ENCODE data around the gene EFTUD2. TPM values are rescaled to one million over a fixed set of nuclear protein-coding genes. Genes with fewer than 3 reads are reported as not detected.

The EFTUD2 gene
- total and polyA plus RNA-seq, 9 of the 15 experiments (the other 6 are each of a cell fraction or from before 2014, with no cell fraction given) = 65.8 to 362 (median 218) TPM

DNA sequence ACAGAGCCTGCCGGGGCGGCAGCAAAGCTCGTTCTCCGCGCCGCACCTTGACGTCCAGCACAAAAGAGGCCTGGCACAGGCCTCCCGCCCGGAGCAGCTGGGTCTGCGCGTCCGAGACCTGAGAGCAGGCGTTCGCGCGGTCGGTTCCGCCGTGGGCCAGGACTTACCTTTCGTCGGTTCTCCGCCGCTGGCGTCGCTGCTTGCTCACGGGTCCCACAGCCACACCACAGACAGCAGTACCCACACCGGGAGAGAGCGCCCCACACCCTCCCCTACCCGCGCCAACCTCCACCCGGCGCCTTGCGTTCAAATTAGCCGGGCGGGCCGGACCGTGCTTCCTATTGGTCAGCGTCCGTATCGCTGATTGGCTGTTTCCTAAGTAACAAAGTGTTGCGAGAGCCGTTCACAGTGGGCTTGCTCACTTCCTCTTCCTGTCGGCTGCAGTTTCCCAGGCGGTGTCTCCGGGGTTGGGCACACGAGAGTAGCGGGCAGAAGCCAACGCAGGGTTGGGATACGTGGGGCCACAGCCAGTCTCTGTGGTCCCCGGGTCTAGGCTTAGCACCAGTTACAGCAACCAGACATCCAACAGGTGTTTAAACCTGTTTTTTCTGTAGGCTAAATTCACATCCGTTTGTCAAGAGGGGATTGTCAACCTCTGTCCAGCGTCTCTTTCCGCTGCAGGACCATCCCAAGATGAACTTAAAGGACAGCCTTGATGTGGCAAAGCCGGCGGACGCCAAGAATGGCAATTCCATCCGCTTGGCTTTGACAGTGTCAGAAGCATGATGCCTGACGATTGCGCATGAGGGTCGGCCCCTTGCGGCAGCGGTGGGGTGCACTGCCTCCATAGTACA, 48.4 kb upstream of the EFTUD2 start, which contains the start of gene KIF18B (continued):
- TF ChIP-seq, protein P1, sequence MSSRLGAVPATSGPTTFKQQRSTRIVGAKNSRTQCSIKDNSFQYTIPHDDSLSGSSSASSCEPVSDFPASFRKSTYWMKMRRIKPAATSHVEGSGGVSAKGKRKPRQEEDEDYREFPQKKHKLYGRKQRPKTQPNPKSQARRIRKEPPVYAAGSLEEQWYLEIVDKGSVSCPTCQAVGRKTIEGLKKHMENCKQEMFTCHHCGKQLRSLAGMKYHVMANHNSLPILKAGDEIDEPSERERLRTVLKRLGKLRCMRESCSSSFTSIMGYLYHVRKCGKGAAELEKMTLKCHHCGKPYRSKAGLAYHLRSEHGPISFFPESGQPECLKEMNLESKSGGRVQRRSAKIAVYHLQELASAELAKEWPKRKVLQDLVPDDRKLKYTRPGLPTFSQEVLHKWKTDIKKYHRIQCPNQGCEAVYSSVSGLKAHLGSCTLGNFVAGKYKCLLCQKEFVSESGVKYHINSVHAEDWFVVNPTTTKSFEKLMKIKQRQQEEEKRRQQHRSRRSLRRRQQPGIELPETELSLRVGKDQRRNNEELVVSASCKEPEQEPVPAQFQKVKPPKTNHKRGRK (tag; IDR thresholded peaks at IDR 0.05) = no peak
- TF ChIP-seq ZNF766 (CRISPR knock-in tag; conservative IDR thresholded peaks at IDR 0.05) (peak; percentile 70), ZFP36 (IDR thresholded peaks at IDR 0.05; ENCODE audit: low read depth, low read length, partially characterized antibody) (no peak), FOS (IDR thresholded peaks at IDR 0.05; ENCODE audit: extremely low read depth, insufficient read length) (peak; percentile 87), LEF1 (IDR thresholded peaks at IDR 0.05) (no peak), CEBPB (tag; IDR thresholded peaks at IDR 0.05) (peak; percentile 85), ZNF316 (IDR thresholded peaks at IDR 0.05) (no peak), STAT5A (IDR thresholded peaks at IDR 0.05; ENCODE audit: borderline replicate concordance, low read length) (no peak), FOXK2 (conservative IDR thresholded peaks at IDR 0.05 in 1 of 2, IDR thresholded peaks at IDR 0.05 in 1 of 2; ENCODE audit: low read depth in 2 of 2) (peak; percentile 38 to 42; a peak in 1 of 4 replicates), HNRNPUL1 (IDR thresholded peaks at IDR 0.05; ENCODE audit: low read length) (no peak), KLF13 (tag; IDR thresholded peaks at IDR 0.05; ENCODE audit: borderline replicate concordance, low read depth) (no peak), POLR2A (conservative IDR thresholded peaks at IDR 0.05) (peak; percentile 96), SMAD1 (IDR thresholded peaks at IDR 0.05; ENCODE audit: low read depth, low read length, partially characterized antibody) (peak; percentile 79), SMARCE1 (IDR thresholded peaks at IDR 0.05) (no peak), CREBBP (IDR thresholded peaks at IDR 0.05; ENCODE audit: low read depth, low read length) (no peak), PHF20 (IDR thresholded peaks at IDR 0.05; ENCODE audit: partially characterized antibody) (peak; percentile 85), CBX3 (IDR thresholded peaks at IDR 0.05; ENCODE audit: borderline replicate concordance in 1 of 2, low read length in 2 of 2) (peak in 1 of 2 experiments; percentile 60; a peak in 2 of 3 replicates)
- TF ChIP-seq, protein P2, sequence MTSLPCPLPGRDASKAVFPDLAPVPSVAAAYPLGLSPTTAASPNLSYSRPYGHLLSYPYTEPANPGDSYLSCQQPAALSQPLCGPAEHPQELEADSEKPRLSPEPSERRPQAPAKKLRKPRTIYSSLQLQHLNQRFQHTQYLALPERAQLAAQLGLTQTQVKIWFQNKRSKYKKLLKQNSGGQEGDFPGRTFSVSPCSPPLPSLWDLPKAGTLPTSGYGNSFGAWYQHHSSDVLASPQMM (CRISPR knock-in tag; IDR thresholded peaks at IDR 0.05) = no peak
- TF ChIP-seq, protein P3, sequence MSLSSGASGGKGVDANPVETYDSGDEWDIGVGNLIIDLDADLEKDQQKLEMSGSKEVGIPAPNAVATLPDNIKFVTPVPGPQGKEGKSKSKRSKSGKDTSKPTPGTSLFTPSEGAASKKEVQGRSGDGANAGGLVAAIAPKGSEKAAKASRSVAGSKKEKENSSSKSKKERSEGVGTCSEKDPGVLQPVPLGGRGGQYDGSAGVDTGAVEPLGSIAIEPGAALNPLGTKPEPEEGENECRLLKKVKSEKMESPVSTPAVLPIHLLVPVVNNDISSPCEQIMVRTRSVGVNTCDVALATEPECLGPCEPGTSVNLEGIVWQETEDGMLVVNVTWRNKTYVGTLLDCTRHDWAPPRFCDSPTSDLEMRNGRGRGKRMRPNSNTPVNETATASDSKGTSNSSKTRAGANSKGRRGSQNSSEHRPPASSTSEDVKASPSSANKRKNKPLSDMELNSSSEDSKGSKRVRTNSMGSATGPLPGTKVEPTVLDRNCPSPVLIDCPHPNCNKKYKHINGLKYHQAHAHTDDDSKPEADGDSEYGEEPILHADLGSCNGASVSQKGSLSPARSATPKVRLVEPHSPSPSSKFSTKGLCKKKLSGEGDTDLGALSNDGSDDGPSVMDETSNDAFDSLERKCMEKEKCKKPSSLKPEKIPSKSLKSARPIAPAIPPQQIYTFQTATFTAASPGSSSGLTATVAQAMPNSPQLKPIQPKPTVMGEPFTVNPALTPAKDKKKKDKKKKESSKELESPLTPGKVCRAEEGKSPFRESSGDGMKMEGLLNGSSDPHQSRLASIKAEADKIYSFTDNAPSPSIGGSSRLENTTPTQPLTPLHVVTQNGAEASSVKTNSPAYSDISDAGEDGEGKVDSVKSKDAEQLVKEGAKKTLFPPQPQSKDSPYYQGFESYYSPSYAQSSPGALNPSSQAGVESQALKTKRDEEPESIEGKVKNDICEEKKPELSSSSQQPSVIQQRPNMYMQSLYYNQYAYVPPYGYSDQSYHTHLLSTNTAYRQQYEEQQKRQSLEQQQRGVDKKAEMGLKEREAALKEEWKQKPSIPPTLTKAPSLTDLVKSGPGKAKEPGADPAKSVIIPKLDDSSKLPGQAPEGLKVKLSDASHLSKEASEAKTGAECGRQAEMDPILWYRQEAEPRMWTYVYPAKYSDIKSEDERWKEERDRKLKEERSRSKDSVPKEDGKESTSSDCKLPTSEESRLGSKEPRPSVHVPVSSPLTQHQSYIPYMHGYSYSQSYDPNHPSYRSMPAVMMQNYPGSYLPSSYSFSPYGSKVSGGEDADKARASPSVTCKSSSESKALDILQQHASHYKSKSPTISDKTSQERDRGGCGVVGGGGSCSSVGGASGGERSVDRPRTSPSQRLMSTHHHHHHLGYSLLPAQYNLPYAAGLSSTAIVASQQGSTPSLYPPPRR (CRISPR knock-in tag; IDR thresholded peaks at IDR 0.05; ENCODE audit: borderline replicate concordance) = 0 out of 2 replicates have a peak, but pooled peaks have one; percentile 43
- TF ChIP-seq, protein P4, sequence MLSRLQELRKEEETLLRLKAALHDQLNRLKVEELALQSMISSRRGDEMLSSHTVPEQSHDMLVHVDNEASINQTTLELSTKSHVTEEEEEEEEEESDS (CRISPR knock-in tag; IDR thresholded peaks at IDR 0.05) = no peak

All from K562 (cell line).